ENCODE measurements around the gene TRERF1. TPM values are rescaled to one million over a fixed set of nuclear protein-coding genes. Genes with fewer than 3 reads are reported as not detected.

The TRERF1 gene
- total and polyA plus RNA-seq, 2 of the 4 experiments (the other 2 are of a cell fraction): 6.3 to 9.9 TPM

- no CpG with 5 or more reads among the region's 3 CpGs for WGBS, 2 experiments (ENCODE audit: extremely low coverage in 2 of 2, insufficient read length in 1 of 2)
- Histone ChIP-seq H3K9me1 (ENCODE audit: insufficient read depth, low read length) (peaks cover 9% of the 10 kb centered on the region), H3K9ac (ENCODE audit: low read depth, low read length) (no peak overlapping the region), H2AK9ac (replicated peaks; ENCODE audit: low read depth, low read length, poor library complexity) (no peak overlapping the region), H4K20me1 (ENCODE audit: insufficient read depth, low read length) (peaks cover 25% of the 10 kb centered on the region; the same call in 1 of the 2 replicates), H3K14ac (replicated peaks; ENCODE audit: low read depth, low read length) (no peak overlapping the region), H3K4ac (ENCODE audit: low read depth, low read length) (no peak overlapping the region), H3K27me3 (ENCODE audit: control insufficient read depth, insufficient read depth, low read length) (no peaks in the 10 kb centered on the region), H4K91ac (ENCODE audit: insufficient read depth, low read depth, low read length) (no peak overlapping the region), H3K4me1 (ENCODE audit: control insufficient read depth, insufficient read depth, low read length) (peaks cover 11% of the 10 kb centered on the region), H3K18ac (ENCODE audit: low read depth, low read length) (no peak overlapping the region), H3K27ac (ENCODE audit: insufficient read depth, low read length) (no peak overlapping the region), H3K56ac (ENCODE audit: extremely low read depth, insufficient read depth, low read length) (no peak overlapping the region), H4K8ac (ENCODE audit: low read depth in 2 of 2, low read length in 2 of 2) (no peak overlapping the region), H2AFZ (replicated peaks; ENCODE audit: low read length, poor library complexity) (no peak overlapping the region), H3K36me3 (ENCODE audit: control insufficient read depth, insufficient read depth, low read length) (peaks cover 4% of the 10 kb centered on the region), H3K4me3 (ENCODE audit: insufficient read depth, low read depth, low read length) (no peak overlapping the region), H2BK5ac (ENCODE audit: low read depth, low read length, poor library complexity, severe bottlenecking) (no peak overlapping the region), H2BK120ac (ENCODE audit: low read depth, low read length) (no peak overlapping the region), H2AK5ac (ENCODE audit: low read depth, low read length) (no peak overlapping the region), H3K79me1 (ENCODE audit: low read depth in 1 of 2, low read length in 2 of 2) (peaks cover 56 to 66% of the 10 kb centered on the region in 2 experiments), H2BK15ac (ENCODE audit: low read depth, low read length) (no peak overlapping the region), H4K5ac (ENCODE audit: low read depth, low read length) (no peak overlapping the region), H2BK20ac (ENCODE audit: low read depth, low read length) (no peak overlapping the region), H3K23ac (ENCODE audit: low read depth, low read length) (no peak overlapping the region), H3K4me2 (ENCODE audit: low read depth, low read length) (no peak overlapping the region), H3K9me3 (ENCODE audit: control insufficient read depth, insufficient read depth, low read length) (peaks cover 8% of the 10 kb centered on the region)
- intact Hi-C loops (cut with micrococcal nuclease): no loop called here
- no peak for DNase-seq
- CTCF ChIA-PET: no interaction called here
- no TSS peak for BruUV-seq (replicated peaks)
- POLR2A ChIA-PET (ENCODE audit: unreplicated experiment): no interaction called here
- in situ Hi-C loops (cut with MboI; ENCODE audit: low sequenced_read_pairs): no loop called here
- TF ChIP-seq SMC3 (IDR thresholded peaks at IDR 0.05; ENCODE audit: low read depth, low read length) (no peak), CEBPB (IDR thresholded peaks at IDR 0.05; ENCODE audit: low read depth, low read length) (no peak), RCOR1 (IDR thresholded peaks at IDR 0.05; ENCODE audit: insufficient replicate concordance, low read length) (no peak), BHLHE40 (IDR thresholded peaks at IDR 0.05; ENCODE audit: low read depth, low read length) (no peak), POLR2A (IDR thresholded peaks at IDR 0.05; ENCODE audit: low read depth, low read length) (no peak), CHD1 (IDR thresholded peaks at IDR 0.05; ENCODE audit: low read depth, low read length) (no peak), NFE2L2 (IDR thresholded peaks at IDR 0.05; ENCODE audit: low read depth, low read length) (no peak), MXI1 (IDR thresholded peaks at IDR 0.05; ENCODE audit: borderline replicate concordance, low read depth, low read length) (no peak), MAFK (IDR thresholded peaks at IDR 0.05; ENCODE audit: low read depth, low read length) (no peak), RAD21 (IDR thresholded peaks at IDR 0.05; ENCODE audit: low read length) (no peak), MAZ (IDR thresholded peaks at IDR 0.05; ENCODE audit: borderline replicate concordance, low read depth, low read length) (no peak), ELK1 (IDR thresholded peaks at IDR 0.05; ENCODE audit: borderline replicate concordance, low read depth, low read length) (no peak), RFX5 (IDR thresholded peaks at IDR 0.05; ENCODE audit: low read depth, low read length) (no peak), FOS (IDR thresholded peaks at IDR 0.05; ENCODE audit: low read depth, low read length) (no peak), USF2 (IDR thresholded peaks at IDR 0.05; ENCODE audit: low read depth, low read length) (no peak)
- dilution Hi-C loops (cut with HindIII; ENCODE audit: low sequenced_read_pairs, unreplicated experiment): no loop called here
- ATAC-seq (ENCODE audit: low read depth): no peak
These were observed 20.4 kb downstream of the TRERF1 start for GRCh38 chr6:42431356-42431755.

Measured in IMR-90 (cell line).